ENCODE data around the gene GSTA3. TPM values are rescaled to one million over a fixed set of nuclear protein-coding genes. Genes with fewer than 3 reads are reported as not detected.
"Not testable (repeated sequence)": the region's sequence is repeated elsewhere in the genome, so short reads cannot be mapped to it uniquely, and the experiment has no call there.

The GSTA3 gene
- total RNA-seq, 1 experiment from 2014 or later, result not detected

- DNase-seq (ENCODE audit: low spot score), result no peak
- in situ Hi-C loops (cut with HindIII; ENCODE audit: low sequenced_read_pairs), result no loop called here
Measured at GRCh38 chr6:52872031-52872430, 37.5 kb downstream of the GSTA3 start.

- in situ Hi-C loops (cut with HindIII; ENCODE audit: low sequenced_read_pairs), result no loop called here
- no peak for DNase-seq (ENCODE audit: low spot score)
Measured at GRCh38 chr6:52871621-52872020, 37.9 kb downstream of the GSTA3 start.

- in situ Hi-C loops (cut with HindIII; ENCODE audit: low sequenced_read_pairs); DNase-seq (ENCODE audit: low spot score): not testable (repeated sequence)
Measured at GRCh38 chr6:52870335-52871091, 39.0 kb downstream of the GSTA3 start.

GRCh38 chr6:52868899-52869298 lies 40.6 kb downstream of the GSTA3 start:
- not testable (repeated sequence) for DNase-seq (ENCODE audit: low spot score)

DNA sequence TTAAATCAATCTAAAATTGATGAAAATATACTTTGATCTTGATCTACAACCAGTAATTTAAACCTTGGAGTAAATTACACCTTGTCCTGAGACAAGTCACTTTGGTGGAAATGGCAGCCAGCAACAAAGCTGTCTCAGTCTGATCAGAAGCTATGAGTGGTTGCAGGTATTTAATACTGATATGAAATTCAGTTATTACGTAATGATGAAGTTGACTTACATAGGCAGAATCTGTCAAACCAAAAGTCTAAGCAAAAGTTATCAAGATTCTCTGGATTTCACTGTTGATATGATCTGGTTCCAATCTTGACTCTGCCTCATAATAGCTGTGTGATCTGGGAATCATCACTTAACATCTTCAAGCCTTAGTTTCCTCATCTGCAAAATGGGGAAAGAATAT lies 41.3 kb downstream of the GSTA3 start:
- in situ Hi-C loops (cut with HindIII; ENCODE audit: low sequenced_read_pairs), result no loop called here

More at GRCh38 chr6:52868899-52869298, 40.6 kb downstream of the GSTA3 start:
- in situ Hi-C loops (cut with HindIII; ENCODE audit: low sequenced_read_pairs), result not testable (repeated sequence)

GRCh38 chr6:52861151-52861550 lies 48.3 kb downstream of the GSTA3 start:
- DNase-seq (ENCODE audit: low spot score); in situ Hi-C loops (cut with HindIII; ENCODE audit: low sequenced_read_pairs): not testable (repeated sequence)

More for the DNA sequence above, 41.3 kb downstream of the GSTA3 start:
- no peak for DNase-seq (ENCODE audit: low spot score)

DNA sequence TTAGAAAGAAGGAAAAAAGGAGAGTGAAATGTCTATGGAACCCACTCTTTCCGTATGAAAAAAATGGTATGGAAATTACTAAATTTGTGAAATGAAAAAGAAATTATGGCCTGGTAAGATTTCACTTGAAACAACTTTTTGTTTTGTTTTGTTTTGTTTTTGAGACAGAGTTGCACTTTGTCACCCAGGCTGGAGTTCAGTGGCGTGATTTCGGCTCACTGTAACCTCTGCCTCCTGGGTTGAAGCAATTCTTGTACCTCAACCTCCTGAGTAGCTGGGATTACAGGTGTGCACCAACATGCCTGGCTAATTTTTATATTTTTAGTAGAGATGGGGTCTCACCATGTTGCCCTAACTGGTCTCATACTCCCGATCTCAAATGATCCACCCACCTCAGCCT lies 51.1 kb downstream of the GSTA3 start:
- DNase-seq (ENCODE audit: low spot score), result no peak
- in situ Hi-C loops (cut with HindIII; ENCODE audit: low sequenced_read_pairs), result no loop called here

DNA sequence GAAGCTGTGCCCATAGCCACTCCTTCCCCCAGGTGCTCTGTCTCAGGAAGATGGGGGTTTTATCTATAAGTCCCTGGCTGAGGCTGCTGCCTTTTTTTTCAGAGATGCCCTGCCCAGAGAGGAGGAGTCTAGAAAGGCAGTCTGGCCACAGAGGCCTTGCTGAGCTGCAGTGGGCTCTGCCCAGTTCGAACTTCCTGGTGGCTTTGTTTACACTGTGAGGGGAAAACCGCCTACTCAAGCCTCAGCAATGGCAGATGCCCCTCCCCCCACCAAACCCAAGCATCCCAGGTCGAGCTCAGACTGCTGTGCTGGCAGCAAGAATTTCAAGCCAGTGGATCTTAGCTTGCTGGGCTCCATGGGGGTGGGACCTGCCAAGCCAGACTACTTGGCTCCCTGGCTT lies 53.4 kb downstream of the GSTA3 start:
- DNase-seq (ENCODE audit: low spot score); in situ Hi-C loops (cut with HindIII; ENCODE audit: low sequenced_read_pairs): not testable (repeated sequence)

- no peak for DNase-seq (ENCODE audit: low spot score)
- in situ Hi-C loops (cut with HindIII; ENCODE audit: low sequenced_read_pairs), result no loop called here
Measured at GRCh38 chr6:52849137-52849536, 60.4 kb downstream of the GSTA3 start.

Other genes starting within 250 kb of the GSTA3 start
- gene TMEM14A, start 238.6 kb downstream of the GSTA3 start, total RNA-seq (2014; rRNA removed; shearing (Covaris generic)), result 47.1 and 61.1 TPM in 2 replicates
- not detected in 2 replicates for gene GSTA2, start 146.2 kb downstream of the GSTA3 start, total RNA-seq (2014; rRNA removed; shearing (Covaris generic))
- not detected in 2 replicates for gene GSTA1, start 105.9 kb downstream of the GSTA3 start, total RNA-seq (2014; rRNA removed; shearing (Covaris generic))
- not detected in 2 replicates for gene GSTA5, start 68.9 kb downstream of the GSTA3 start, total RNA-seq (2014; rRNA removed; shearing (Covaris generic))
- 37.7 and 42.0 TPM in 2 replicates for gene GSTA4, start 85.6 kb upstream of the GSTA3 start, total RNA-seq (2014; rRNA removed; shearing (Covaris generic))
- gene CILK1, start 152.1 kb upstream of the GSTA3 start, total RNA-seq (2014; rRNA removed; shearing (Covaris generic)), result 1.0 and 3.1 TPM in 2 replicates
- 31.6 and 46.3 TPM in 2 replicates for gene FBXO9, start 155.7 kb upstream of the GSTA3 start, total RNA-seq (2014; rRNA removed; shearing (Covaris generic))
- not detected in 2 replicates for gene GCM1, start 239.1 kb upstream of the GSTA3 start, total RNA-seq (2014; rRNA removed; shearing (Covaris generic))